Renal pelvis (tissue), 4 donors: ENCODE measurements around the gene MRPS27. TPM values are rescaled to one million over a fixed set of nuclear protein-coding genes. Genes with fewer than 3 reads are reported as not detected.

Experiments
- DNase-seq: peaks from one replicate; pipeline ENCODE4 v3.0.0-alpha.2; 2013
- polyA plus RNA-seq, 3 donors: library from polyadenylated mRNA; unstranded; fragments of 120-200 nt; gene quantifications; one replicate each; pipeline ENCODE4 v1.2.1, GENCODE V29; 2013; ENCODE audit not compliant: insufficient read length in 3 of 3

MRPS27 gene
- polyA plus RNA-seq, 3 donors: 62.5 to 70.7 (median 64.2) TPM

DNA sequence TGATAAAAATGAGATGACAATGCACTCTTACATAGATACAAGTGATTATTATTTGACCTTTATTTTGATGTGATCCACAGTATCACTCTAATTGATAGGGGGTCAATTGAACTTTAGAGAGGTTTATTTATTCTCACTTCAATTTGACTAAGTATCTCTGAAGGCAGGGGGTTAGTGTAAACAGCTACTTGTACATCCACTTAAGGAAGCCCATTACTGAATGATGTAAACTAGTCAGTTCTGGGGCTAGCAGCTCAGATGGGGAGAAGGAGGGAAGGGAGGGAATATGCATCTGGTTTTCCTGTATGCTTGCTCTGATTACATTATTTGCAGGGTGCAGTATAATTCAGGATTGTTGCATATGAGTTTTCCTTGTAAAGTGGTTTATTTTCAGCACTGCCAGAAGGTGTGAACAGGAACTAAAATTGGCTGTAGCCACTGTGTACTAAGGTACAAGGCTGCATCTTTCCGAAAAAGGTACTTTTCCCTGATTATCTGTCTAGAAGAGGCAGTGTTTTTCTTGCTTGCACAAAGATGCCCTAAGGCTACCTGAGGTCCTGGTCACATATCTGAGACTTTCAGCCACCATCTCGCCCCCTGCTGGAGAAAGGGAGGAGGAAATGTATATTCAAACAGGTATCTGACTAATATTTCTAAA is 51.2 kb downstream of the MRPS27 start:
- no peak for DNase-seq

DNA sequence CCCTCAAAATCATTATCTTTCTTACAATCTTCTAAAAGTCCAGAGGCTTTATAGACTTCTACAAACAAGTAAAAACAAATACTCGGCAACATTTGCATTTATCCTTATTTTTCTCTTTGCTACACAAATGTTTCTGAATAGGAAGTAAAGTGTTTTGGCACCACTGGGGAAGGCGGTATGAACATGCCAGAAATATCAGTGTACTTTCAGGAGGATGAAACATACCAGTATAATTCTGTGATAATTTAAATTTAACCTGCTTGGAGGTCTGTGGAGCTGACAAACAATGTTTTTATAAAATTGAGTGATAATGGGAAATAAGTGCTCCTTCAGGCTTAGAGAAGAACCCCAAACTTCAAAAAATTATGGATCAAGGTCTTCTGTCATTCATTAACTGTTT is 51.8 kb downstream of the MRPS27 start:
- DNase-seq: no peak

GRCh38 chr5:72267685-72268084 is 52.4 kb downstream of the MRPS27 start:
- DNase-seq: no peak

DNA sequence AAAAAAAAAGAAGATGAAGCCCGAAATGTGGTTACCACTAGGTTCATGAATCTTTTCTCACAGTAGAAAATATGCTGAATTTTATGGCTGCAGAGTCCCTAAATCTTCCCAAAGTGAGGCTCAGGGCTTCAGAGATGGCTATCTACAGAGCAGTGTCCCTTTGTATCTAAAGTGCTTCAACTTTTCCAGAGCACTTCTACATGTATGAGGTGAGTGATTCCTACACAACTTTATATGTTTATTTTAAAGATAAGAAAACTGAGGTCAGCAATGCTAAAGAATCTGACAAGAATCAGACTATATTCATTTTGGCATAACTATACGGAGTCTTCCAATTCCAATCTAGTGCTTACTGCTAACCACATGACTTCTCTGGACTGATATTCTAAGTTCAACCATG is 53.2 kb downstream of the MRPS27 start:
- DNase-seq: no peak

- DNase-seq: no peak
Observed at GRCh38 chr5:72265032-72265877, 54.8 kb downstream of the MRPS27 start.

GRCh38 chr5:72256536-72256935 is 63.5 kb downstream of the MRPS27 start:
- no peak for DNase-seq

DNA sequence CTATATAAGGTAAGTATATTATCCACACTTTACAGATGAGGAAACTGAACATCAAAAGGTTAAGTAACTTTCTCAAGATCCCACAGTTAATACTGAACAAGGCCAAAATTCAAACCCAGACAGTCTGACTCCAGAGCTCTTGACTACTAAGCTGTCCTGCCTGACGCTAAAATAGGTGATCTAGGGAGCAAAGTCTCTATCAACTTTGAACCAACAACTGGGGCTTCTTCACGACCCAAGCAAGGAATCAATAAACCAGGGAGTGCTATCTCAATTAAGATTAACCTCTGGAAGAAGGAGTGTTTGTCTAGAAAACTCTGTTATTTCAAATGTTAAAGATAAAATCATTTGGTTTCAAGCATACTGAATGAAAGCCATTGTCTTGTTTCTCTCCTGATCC is 64.4 kb downstream of the MRPS27 start:
- no peak for DNase-seq

DNA sequence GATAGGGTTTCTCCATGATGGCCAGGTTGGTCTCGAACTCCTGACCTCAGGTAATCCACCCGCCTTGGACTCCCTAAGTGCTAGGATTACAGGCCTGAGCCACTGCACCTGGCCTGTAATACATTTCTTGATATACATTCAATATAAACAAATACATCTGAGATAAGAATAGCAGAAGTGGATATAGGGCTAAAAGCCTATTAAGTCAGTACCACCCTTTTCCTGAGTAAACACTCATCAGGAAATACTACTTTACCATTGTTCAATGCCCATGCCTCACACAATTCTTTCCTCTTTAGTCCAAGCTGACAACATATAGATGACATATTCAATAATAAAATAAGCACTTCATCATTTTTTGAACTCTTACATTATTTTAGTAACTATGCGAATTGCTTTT is 64.8 kb downstream of the MRPS27 start:
- no peak for DNase-seq

- no peak for DNase-seq
Observed at GRCh38 chr5:72252574-72253155, 67.4 kb downstream of the MRPS27 start.

- no peak for DNase-seq
Observed at GRCh38 chr5:72252008-72252407, 68.0 kb downstream of the MRPS27 start.

- no peak for DNase-seq
Observed at GRCh38 chr5:72251386-72251785, 68.7 kb downstream of the MRPS27 start.

GRCh38 chr5:72248410-72248981 is 71.5 kb downstream of the MRPS27 start:
- no peak for DNase-seq

- no peak for DNase-seq
Observed at GRCh38 chr5:72246954-72247442, 73.0 kb downstream of the MRPS27 start.

- DNase-seq: no peak
Observed at GRCh38 chr5:72245951-72246532, 74.0 kb downstream of the MRPS27 start.

DNA sequence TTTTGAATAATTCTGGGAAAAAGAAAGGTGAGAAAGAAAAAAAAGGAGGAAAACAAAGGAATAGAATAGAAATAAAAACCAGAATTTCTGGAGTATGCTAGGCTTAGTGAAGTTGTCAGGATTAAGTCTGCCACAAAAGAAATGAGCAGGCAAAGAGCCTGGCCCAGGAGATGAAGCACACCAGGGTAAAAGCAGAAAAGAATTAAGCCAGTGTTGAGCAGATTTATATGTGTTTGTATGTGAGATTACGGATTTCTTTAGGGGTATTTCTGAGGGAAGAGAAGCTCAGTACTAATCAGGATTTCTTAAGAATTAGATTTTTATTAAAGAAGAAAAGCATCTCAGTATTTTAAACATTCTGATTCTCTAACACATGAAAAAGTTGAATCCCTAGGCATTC is 74.5 kb downstream of the MRPS27 start:
- no peak for DNase-seq

DNA sequence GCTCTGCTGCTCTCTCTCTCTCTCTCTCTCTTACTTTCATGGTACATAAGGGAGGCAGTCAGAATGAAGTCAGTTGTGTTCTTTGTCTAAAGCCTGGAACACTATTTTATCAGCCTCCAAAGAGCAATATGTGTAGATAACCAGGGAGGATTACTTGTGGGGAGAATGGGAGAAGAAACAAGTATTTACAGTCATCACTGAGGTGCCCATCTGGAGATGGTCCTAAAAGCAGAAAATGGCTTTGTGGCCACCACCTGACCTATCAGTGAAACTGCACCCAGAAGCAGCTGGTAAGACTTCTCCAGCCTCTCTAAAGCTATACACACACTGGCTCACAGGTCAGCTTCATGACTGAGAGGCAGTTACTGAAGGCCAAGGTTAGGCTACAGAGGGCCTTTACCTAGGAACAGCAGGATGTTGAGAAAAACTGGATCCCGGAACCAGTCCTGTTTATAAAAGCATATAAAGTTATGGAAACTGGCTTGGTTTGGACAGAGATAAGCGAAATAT is 75.1 kb downstream of the MRPS27 start:
- no peak for DNase-seq

DNA sequence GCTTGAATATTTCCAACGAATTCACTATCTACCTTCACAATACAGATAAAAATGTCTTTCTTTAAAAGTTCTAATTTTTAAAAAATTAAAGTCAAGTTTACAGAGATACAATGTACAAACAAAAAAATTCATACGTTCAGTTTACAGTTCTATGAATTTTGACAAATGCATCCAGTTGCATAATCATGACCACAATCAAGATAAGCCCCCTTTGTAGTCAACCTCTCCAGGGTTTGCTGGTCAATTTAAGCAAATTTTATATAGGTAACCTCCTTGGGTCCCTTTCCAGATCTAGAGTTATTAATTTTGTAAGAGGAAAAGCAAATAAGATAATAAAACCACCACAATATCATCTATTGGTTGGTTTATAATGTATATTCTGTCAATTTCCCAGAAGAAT is 76.3 kb downstream of the MRPS27 start:
- no peak for DNase-seq

DNA sequence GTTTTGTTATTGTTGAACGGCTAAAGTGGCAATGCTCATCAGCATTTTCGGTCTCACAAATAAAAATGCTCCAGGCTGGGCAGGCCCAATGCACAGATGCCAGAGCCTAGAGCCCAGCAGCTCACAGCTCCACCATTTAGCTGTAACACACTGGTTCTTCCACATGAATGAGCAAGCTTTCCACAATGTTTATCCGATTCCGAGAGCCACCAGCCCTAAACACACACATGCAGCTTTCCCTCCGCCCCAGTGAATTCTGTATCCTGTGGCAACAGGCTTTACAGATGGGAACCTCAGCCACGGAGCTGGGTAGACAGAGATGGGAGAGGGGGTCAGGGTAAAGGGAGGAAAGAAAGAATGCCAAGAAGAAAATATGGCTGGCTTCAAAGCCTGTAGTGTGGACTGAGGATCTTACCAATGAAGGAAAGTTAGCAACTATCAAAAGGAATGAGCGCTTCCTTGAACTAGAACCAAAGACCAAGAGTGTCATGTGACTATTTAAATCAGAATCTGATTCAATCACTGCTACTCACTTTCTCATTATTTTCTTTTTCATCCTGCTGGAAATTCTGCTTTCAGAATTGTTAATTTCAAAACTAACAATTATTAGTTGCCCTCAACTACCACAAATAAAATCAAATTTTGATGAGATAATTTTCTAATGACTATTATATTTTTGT is 77.1 kb downstream of the MRPS27 start:
- peak; percentile 61 for DNase-seq

GRCh38 chr5:72241346-72242003 is 78.6 kb downstream of the MRPS27 start:
- no peak for DNase-seq

DNA sequence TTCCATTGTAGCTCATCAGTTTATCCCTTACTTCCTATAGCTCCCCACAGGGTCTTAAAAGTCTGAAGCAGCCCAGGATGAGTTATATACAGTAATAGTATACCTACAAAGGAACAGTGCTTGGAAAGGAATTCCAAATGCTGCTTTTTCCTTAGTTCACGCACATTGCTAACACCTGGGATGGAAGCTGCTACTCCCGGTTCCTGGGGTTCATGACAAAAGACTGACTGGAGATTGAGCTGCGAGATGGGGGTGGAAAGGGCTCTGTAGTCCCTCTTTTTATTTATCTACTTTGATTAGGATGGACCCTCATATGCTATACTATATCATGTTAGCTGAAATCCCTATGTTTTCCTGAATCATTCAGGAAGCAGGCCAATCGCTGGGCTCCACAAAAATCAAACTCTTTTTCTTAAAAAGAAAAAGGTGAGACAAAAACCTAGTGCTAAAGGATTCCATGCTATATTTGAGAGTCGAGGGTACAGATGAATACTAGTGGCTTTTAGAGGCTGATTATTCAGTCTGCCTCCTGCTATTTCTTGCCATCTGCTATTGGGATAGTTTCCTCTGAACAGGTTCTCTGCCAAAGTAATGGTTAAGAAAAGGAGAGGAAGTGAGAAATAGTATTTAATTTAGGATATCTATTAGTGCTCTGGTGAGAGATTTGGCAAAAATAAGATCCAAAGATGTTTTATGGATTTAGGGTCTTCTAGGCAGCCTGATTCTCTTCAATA is 81.2 kb downstream of the MRPS27 start:
- no peak for DNase-seq
